NCI-H446 treated with DMSO at 0.1 percent for 48 hours (cell line): ENCODE results near the gene FOXL3.

ENCODE experiments used
- DNase-seq: peaks from one replicate; lab custom pipeline; 2025; lab: John Stamatoyannopoulos, UW

FOXL3 gene

DNA sequence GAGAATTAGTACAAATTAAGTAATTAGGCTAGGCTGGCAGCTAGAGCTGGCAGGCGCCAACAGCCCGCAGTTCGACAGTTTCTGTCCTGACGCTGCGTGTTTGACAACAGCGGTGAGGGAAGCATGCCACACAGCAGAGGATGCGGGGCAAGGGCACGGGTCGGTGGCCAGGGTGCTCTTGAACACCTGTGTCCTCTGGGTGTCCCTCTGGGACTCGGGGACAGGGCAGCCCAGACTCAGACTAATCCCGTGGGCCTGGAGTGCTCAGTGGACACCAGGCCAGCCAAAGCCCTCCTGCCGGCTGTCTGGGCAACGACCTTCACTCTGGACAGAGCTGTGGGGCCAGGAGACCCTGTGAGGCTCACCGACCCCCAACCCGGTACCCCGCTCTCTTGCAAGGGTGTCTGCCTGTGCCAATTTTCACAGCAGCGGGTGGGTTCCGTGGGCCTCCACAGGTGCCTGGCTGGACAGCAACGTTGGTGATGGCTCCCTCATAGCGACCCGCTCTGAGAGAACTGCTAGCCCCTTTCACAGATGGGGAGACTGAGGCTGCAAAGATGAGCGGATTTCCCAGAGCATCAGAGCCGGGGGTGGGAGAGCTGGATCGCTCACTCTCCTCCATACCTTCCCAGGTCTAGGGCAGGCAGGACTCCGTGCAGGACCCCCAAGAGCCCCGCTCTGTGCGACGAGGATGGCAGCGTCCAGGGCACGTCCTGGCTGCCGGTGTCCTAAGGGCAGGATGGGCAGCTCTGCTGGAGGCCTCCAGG is 48.5 kb downstream of the FOXL3 start:
- DNase-seq, result no peak

DNA sequence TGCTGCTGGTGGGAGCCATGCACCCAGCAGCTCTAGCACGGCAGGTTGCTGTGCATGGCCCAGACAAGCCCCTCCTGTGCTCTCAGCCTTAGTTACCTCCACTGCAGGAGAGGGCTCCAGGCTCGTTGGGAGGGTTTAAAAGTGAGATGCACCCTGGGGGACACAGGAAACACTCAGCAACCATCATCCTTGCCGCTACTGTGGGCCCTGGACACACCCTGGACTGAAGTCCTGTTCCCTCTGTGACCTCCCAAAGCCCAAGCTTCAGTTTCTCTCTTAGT is 49.0 kb downstream of the FOXL3 start:
- DNase-seq, result no peak

DNA sequence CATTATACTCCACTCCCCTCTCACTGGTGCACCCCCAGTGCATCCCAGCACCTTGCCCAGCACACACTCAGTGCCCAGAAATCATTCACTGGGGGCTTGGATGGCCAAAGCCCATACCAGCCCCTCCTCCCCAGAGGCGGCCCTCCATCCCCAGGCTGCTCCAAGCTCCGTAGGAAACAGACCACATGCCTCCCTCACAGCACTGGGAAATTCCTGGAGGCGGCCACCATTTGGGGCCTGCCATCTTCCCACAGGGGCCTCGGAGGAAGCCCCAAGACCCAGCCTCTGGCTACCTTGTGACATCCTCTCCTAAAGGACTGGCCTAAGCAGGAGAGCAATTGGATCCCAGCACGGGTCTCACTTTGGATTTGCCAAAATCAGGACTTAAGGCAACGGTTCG is 49.7 kb downstream of the FOXL3 start:
- DNase-seq, result no peak

- DNase-seq, result no peak
Observed at GRCh38 chr7:340200-340937, 50.4 kb downstream of the FOXL3 start.
